ENCODE measurements around the gene TSR3.

DNA sequence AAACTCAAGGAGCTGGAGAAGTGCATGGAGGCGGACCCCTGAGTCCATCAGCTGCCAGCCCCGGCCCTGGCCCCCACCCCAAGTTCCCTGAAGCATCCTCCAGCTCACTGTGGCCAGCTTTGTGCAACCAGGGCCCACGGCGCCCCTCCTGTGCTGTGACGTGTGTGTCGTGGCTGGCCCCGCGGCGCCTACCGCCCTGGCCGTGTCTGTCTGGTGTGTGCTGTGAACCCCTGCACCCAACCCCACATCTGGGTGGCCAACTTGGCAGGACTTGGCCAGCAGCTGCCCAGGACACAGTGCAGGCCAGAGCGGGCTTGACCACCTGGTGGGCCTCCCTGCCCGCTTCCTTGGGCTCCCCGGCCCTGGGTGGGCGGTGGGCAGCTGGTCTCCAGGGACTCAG lies 3.2 kb downstream of the TSR3 start:
- TF ChIP-seq, protein P1, sequence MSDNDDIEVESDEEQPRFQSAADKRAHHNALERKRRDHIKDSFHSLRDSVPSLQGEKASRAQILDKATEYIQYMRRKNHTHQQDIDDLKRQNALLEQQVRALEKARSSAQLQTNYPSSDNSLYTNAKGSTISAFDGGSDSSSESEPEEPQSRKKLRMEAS (IDR thresholded peaks at IDR 0.05): no peak
- TF ChIP-seq YY1 (IDR thresholded peaks at IDR 0.05) (no peak), CTCF (IDR thresholded peaks at IDR 0.05; ENCODE audit: low read depth, low read length, missing input control) (no peak), SP1 (IDR thresholded peaks at IDR 0.05) (no peak), JUND (IDR thresholded peaks at IDR 0.05) (no peak), TAF1 (conservative IDR thresholded peaks at IDR 0.05) (no peak), GABPA (IDR thresholded peaks at IDR 0.05 in 1 of 2, conservative IDR thresholded peaks at IDR 0.05 in 1 of 2) (no peak), REST (IDR thresholded peaks at IDR 0.05) (no peak), EGR1 (IDR thresholded peaks at IDR 0.05; ENCODE audit: low read depth in 2 of 2) (no peak), RAD21 (IDR thresholded peaks at IDR 0.05) (no peak), RXRA (IDR thresholded peaks at IDR 0.05) (no peak)
- TF ChIP-seq, protein P2, sequence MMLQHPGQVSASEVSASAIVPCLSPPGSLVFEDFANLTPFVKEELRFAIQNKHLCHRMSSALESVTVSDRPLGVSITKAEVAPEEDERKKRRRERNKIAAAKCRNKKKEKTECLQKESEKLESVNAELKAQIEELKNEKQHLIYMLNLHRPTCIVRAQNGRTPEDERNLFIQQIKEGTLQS (IDR thresholded peaks at IDR 0.05): no peak

All from liver (tissue), 3 donors.